ENCODE data around the gene PBLD.

- no peak for TF ChIP-seq POLR2A (IDR thresholded peaks at IDR 0.05)
- no peak for TF ChIP-seq EP300 (IDR thresholded peaks at IDR 0.05)
These were observed 15.6 kb upstream of the PBLD start for GRCh38 chr10:68348265-68348741.

Data from gastroesophageal sphincter (tissue), 2 donors.